Endothelial cell of hepatic sinusoid (primary cell): ENCODE data around the gene RFX1.

ENCODE experiments used
- in situ Hi-C: cut with HindIII; loops from 2 replicates; pipeline ENCODE4 v1.10.0; 2017; ENCODE audit warnings: low sequenced_read_pairs

Gene RFX1

DNA sequence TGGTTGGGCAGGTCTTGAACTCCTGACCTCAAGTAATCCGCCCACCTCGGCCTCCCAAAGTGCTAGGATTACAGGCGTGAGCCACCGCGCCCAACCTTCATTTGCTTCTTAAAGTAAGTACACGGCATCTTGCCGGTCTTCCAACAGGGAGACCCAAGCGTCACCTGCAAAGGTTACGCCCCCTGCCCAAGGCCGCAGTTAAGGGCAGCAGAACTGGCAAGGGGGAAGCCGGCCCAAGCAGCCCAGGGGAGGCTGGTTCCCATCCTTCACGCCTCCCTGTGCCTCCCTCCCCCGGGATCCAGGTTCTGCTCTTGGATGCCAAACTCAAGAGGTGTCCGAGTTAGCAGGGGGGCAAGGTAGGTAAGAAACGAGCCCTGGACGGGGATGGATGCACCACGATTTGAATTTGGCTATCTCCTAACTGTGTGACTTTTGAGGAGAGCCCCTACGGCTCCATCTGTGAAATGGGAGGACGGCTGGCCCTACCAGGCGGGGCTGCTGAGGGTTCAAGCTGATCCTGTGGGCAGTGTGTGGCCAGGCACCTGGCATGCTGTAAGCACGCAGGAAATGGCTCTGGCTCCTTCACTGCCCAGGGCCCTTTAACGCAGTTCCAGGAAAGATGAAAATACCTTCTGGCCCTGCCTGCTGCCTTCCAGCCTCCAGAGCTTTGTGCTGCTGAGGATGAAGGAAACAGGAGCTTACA, 9.0 kb downstream of the RFX1 start:
- in situ Hi-C loops: no loop called here

DNA sequence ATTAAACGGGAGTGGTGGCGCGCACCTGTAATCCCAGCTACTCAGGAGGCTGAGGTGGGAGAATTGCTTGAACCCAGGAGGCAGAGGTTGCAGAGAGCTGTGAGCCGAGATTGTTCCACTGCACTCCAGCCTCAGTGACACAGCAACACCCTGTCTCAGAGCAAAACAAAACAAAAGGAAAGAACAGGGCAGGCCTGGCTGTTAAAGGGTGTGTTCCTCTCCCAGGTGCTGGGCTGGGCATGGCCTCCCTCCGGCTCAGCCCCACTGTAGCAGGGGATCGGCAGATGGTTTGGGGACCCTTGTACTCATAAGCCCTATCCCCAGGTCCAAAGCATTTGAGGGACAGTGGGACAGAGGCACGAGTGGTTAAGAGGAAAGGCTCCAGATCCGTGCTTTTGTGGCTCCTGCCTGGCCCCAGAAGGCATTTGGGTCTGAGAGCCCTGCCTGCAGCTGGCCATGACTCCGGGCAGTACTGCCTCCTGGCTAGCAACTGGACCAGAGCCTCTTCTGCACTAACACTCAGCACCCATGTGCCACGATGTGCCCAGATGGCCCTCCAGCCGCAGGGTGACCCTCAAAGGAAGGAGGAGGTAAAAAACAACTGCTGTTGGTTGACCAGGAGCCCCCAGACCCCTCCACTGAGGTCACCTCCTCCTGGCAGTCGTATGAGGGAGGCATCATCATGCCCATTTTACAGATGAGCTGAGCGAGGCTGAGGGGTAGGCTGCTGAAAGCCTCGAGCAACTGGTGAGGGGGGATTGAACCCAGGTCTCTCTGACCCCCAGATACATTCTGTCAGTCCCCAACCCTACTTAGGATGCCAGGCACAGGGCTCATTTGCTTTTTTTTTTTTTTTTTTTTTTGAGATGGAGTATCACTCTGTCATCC, 10.0 kb downstream of the RFX1 start:
- in situ Hi-C loops: no loop called here

DNA sequence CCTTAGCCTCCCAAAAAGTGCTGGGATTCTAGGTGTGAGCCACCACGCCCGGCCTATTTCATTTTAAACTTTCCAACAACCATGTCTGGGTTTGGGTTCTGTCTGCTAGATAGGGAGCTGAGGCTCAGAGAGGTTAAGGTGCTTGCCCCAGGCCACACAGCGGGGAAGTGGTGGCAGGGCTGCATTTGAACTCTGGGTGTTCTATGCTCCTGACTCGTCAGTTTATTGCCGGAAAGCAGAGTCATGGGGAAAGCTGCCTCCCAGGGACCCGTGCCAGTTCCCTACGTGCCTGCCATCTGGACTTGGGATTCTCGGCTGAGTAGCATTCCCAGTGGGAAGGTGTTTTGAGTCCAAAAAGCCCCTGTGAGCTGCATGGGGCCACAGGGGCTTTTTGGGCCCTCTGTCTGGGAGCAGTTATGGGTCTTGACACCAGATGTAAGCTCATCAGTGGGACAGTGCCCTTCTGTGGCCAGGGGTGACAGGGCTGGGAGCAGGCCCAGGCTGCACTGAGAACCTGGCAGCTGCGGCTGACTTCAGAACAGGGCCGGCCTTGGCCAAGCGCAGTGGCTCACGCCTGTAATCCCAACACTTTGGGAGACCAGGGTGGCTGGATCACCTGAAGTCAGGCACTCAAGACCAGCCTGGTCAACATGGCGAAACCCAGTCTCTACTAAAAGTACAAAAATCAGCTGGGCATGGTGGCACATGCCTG, 10.9 kb downstream of the RFX1 start:
- in situ Hi-C loops: no loop called here

DNA sequence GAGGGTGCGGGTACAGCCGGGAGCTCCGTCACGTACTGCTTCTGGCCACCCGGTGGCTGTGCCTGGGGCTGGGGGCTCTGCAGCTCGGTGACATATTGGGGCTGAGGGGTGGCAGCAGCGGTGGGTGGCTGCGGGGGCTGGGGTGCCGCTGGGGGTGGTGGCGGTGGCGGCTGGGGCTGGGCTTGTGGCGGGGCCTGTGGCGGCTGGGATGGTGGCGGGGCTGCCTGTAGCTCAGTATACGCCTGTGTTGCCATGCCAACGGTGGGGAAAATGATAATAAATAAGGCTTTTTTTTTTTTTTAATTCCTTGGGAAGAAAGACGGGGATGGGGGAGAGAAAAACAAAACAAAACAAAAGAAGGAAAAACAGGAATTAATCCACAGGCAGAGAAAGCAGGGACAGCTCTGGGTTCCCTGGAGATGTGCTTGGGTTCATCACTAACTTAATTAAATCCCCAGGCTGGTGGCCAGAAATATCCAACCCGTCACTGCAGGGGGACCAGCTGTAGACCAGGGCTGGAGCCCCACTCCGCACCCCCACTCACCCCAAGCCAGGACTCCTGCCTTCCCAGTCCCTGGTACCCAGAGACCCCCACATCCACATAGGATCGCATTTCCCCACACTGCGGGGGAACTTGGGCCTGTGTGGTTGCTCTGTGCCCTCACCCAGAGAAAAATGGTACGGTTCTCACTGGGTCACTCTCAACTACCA, 12.4 kb downstream of the RFX1 start:
- in situ Hi-C loops: no loop called here

DNA sequence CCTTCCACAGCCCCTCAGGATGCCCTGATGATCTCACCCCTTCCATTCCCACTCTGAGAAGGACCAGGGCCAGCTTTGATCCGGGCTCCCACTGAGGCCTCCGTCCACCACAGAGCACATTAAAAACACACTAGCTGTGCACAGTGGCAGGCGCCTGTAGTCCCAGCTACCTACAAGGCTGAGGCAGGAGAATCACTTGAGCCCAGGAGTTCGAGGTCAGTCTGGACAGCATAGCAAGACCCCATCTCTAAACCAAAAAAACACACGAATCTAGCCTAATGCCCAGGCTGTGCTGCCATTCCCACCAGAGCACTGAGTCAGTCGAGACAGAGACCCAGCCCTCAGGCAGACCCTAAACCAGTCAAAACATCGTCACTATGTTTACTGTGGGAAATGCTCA, 14.1 kb downstream of the RFX1 start:
- in situ Hi-C loops: no loop called here

DNA sequence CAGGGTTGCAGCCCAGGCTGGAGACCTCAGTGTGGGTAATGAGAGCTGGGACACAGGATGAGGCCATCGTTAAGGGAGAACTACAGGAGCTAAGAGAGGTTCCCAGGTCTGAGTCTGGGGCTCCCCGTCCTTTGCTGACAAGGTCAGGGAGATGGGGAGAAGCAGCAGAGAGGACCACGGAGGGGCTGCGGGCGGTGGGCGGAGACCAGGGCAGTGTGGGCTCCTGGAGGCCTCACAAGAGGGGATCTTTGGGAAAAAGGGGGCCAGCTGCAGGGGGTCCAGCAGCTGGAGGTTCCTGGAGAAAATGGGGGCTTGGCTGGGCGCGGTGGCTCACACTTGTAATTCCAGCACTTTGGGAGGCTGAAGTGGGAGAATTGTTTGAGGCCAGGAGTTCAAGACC, 16.0 kb downstream of the RFX1 start:
- in situ Hi-C loops: no loop called here

DNA sequence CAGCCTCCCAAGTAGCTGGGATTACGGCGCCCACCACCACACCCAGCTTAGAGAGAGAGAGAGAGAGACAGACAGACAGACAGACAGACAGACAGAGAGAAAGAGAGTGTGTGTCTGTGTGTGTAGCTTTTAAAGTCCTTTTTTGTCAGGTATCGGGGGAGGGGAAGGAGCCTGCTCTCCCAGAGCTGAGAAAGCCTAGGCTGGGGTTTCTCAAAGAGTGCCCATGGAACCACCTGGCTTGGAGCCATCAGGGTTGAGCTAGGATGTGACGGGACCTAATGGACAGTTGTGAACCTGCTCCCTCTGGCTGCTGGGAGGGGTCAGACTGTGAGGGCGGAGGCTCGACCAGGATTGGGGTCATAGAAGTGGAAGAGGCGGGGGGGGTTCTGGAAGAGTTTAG, 16.6 kb downstream of the RFX1 start:
- in situ Hi-C loops: no loop called here

DNA sequence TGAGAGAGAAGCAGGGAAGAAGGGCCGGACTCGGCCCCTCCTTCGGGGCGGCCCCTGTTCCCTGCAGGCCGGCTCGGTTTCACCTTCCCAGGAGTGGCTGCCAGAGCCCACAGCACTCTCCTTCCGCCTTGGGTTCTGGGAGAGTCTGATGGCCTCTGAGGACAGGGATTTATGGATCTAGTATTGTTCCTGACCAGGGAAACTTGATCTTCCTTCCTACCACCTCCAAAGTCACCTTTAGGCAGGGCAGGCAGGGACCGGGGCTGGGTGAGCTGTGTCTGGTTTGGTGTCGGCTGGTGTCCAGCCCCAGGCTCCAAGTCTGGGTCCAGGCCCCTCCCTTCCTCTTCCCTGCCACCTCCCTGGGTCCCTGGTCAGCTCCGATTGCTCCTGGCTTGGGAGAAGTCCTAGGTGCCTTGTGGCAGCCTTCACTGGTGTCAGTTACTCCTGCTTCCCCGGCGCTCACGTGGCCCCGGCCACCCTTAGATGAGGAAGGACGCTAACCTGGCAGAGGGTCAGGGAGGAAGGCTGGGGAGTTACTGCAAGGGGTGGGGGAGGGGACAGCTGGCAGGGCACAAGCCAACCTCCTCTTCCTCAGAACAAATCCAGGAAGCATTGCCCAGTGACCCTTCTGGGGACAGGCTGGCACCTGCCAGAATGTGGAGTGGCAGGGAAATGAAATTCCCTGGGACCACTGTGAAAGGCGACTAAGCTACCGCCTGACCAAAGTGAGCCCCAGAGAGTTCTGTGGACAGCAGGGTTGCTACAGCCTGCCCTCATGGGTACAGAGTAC, 18.8 kb downstream of the RFX1 start:
- in situ Hi-C loops: no loop called here

DNA sequence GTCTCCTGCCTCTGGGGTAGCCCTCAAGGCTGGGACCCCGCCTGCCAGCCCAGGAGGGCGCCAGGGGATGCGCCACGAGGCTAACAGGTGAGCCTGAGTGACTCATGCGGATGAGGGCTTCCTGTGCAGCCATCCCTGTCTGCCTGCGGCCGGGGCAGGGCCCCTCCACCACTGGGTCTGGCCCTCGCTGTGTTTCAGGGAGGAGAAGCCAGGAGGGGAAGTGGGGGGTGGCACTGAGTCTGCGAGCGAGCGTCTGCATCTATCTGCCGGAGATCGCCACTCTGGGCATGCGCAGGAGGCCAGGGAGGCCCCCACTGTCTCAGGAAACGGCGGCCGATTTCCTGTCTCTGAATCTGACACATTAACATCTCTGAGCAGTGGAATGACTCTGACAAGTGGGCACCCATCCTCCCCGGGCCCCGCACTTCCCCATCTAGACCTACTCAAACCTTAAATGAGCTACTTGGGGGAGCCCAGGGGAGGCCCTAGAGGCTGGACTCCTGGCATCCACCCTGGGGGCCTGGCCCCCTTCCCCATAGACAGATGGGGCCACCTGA, 19.7 kb downstream of the RFX1 start:
- in situ Hi-C loops: no loop called here

DNA sequence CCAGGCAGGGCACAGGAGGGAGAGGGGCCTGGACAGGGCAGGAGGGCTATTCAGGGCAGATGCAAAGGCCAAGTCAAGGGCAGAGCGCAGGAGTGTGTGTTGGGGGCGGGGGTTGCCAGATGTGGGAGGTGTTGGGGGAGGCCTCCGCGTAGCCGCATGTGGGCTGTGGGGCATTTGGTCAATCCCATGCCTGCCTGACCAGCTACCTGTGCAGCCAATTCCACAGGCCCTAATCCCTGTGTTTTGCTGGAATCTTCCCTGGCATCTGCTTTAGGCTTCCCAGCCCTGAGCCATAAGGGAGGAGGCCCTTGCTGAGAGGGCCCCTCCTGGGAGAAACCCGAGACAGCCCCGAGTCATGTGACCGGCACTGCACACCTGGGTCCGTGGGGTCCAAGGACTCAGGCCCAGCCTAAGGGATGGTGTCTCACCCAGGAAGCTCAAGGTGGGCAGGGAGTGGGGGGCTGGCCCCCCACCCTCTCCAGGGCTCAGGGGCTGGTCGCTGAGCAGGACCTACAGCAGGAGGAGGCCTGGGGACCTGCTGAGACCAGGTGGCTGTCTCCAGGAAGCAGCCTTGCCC, 20.3 kb downstream of the RFX1 start:
- in situ Hi-C loops: no loop called here

DNA sequence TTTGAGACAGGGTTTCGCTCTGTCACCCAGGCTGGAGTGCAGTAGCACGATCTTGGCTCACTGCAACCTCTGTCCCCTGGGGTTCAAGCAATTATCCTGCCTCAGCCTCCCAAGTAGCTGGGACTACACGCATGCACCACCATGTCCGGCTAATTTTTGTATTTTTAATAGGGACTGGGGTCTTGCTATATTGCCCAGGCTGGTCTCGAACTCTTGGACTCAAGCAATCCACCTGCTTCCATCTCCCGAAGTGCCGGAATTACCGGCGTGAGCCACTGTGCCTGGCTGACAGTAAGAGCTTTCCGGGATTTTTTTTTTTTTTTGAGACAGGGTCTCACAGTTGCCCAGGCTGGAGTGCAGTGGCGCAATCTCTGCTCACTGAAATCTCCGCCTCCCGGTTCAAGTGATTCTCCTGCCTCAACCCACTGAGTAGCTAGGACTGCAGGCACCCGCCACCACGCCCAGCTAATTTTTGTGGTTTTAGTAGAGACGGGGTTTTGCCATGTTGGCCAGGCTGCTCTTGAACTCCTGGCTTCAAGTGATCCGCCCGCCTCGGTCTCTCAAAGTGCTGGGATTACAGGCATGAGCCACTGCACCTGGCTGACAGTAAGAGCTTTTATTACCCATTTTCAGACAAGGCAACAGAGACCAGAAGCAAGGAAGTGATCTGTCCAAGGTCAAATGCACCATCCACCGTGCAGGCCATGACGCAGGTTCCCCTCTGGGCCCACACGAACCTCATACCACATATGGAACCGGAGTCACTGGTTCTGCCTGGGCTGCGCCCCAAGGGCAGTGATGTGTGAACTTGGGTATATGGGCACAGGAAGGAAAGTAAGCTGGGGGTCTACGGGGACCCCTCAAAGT, 21.0 kb downstream of the RFX1 start:
- in situ Hi-C loops: no loop called here

DNA sequence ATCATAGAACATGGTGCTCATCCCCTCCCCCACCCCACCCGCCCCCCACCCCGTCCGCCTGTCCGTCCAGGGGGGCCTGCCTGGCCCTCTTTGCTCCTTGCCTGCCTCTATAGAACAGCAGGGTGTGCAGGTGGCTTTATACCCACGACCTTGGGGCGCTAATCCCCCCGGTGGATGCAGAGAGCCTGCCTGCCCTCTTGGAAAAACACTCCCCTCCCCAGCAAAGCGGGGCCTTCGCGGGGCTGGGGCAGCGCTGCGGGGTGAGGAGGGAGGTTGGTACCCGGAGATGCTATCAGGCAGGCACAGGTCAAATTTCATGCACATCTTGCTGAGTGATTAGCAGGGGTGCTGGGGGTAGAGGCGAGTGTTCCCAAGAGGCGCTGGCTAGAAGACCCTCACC, 21.9 kb downstream of the RFX1 start:
- in situ Hi-C loops: no loop called here

DNA sequence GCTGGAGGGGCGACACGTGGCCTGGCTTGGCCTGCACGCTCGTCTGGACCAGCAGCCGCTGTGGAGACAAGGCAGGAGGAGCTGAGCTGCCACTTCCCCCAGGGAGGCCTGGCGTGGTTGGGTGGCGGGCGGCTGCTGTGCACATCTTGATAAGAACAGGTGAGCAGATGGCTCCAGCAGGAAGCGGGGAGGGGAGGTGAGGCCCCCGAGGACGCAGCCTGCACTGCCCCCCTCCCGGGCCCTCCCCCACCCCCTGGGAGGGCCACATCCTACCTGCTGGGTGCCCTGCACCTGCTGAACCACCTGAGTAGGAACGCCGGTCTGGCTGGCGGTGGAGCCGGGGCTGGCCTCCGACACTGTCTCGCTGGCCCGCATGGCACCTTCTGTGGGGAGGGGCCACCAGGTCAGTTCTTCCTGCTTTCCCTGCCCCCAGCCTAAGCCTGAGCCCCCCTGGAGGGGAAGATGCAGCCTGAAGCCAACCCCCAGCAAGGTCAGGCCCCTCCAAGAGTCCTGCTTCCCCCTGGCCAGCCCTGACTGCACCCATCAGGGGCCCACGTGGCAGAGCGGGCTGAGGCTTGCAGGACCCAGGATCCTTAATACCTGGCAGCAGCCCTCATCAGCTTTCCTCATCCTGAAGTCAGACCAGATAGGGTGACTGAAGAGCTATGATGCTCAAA, 22.8 kb downstream of the RFX1 start:
- in situ Hi-C loops: no loop called here

DNA sequence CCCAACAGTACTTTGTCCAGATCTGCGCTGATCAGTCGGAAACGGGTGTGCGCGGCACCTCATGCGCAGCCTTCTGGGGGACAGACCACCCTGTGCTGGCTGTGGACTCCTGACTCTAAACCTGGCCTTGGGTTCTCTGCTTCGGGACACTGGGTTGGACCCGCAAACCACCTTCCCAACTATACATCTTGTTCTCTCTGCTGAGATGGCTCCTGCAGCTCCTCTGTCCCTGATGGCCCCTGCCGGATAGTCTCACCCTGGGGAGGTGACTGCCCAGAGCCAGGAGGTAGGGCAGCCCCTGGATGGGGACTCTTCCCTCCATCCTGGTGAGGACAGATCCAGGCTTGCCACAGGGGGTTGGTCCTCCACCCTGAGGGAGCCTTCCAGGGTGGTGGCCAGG, 23.3 kb downstream of the RFX1 start:
- in situ Hi-C loops: no loop called here

DNA sequence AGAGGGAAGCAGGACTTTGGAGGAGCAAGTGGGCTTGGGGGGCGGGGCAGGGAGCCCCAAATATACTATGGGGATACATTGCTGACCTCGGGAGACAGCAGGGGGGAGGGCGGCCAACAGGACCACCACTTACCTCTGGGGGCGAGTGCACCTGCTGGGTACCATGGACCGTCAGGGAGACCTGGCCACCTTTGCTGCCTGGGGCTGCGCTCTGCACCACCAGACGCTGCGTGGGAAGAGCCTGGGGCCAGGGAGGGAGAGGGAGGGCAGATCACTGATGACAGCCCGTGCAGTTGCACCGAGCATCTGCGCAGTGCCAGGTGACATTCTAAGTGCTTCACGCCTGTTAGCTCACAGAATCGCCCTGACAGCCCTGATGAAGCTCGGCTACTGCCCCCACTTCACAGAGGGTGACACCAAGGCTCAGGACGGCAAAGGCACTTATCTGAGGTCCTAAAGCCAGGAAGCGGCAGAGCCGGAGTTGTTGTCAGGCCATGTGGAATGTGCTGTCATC, 24.1 kb downstream of the RFX1 start:
- in situ Hi-C loops: no loop called here

DNA sequence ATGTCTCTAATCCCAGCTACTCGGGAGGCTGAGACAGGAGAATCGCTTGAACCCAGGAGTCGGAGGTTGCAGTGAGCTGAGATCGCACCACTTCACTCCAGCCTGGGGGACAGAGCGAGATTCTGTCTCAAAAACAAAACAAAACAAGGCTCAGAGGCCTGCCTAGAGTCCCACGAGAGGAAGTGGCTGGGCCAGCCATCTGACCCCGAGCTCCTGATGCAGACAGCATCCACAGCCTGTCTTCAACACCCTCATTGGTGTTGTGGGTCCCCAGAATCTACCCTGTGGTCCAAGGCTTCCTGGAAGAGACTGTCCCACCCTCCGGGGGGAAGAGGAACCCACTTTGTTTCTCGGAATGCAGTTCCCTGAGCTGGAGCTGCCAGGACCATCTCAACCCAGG, 24.7 kb downstream of the RFX1 start:
- in situ Hi-C loops: no loop called here

DNA sequence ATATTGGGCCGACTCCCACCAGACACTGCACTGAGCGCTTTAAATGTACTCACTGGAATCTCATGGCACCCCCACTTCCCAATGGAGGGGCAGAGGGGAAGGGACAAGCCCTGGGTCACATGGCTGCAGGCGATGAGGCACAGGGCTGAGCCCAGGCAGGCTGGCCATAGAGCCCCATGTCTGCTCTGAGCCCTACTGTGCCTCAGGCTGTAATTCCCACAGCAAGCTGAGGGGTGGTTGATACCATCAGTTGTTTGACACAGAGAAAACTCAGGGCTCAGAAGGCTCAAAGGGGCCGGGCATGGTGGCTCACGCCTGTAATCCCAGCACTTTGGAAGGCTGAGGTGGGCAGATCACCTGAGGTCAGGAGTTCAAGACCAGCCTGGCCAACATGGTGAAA, 25.1 kb downstream of the RFX1 start:
- in situ Hi-C loops: no loop called here

DNA sequence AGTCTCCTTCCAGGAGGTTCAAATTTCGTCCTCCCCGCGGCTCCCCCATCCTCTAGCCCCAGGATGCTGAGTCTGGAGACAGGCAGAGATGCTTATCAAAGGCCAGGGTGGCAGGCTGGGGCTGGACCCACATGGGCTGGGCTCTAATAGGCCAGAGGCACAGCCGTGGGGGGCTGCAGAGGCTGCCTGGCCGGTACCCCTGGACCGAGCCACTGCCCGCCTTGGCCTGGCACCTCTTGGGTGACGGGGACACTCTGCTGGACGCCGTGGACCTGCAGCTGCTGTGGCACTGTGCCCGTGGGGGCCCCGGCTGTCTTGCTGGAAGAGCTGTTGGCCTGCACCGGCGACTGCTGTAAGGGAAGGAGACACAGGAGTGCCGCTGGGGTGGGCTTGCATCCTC, 25.8 kb downstream of the RFX1 start:
- in situ Hi-C loops: no loop called here
